CD4-positive, alpha-beta T cell treated with Interferon alpha-2 for 1 hour (primary cell): ENCODE data around the gene KLK3.
A peak's percentile ranks its signal among the peaks of the same experiment; 100 is the strongest.

Experiments
- DNase-seq, 2 donors: peaks; one replicate each; pipeline ENCODE4 v3.0.0-alpha.2; 2020 to 2022

The KLK3 gene

DNA sequence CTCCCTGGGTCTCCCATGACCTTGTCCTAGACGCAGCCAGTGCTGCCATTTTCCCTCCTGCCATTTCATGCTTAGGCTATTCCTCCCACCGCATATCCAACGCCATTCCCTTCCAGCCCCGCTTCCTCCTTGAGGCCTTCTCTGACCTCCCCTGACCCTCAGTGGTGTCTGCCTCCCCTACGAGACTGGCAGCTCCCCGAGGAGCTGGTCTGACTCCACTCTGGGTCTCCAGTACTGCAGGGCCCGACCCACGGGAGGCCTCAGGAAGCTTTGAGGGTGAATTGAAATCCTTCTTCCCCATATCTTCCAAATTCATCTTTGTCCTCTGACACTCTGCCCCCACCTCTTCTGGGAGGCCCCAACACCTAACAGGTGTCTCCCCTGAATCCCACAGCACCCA, 22.0 kb upstream of the KLK3 start:
- DNase-seq: no peak

DNA sequence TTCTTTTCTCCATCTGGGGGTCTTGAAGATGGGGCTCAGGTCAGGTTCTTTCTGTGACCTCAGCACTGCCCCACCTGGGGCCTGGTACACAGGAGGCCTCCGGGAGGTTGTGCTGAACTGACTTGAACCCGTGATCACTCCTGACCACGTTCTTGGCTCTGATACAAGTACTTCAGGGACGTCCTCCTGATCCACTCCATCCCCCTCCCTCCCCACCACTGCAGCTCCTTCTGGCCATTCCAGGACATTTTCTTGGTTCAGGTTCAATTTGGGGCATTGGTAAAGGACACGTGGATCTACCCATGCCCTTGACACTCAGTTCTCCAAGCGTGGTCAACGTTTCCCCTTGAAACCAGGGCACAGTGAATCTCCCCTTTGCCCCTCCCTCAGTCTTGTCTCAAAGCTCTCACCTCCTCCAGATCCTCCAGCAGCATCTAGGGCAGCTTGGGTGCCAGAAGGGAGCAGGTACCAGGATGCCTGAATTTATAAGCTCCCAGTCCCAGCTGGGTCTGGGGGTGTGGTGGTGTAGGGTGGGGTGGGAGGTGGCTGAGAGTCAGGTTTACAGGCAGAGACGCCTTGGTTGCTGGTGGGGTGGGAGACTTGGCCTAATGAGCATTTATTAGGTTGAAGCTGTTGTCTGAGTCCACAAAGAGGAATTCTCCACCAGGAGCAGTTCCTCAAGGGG, 21.5 kb upstream of the KLK3 start, which contains the start of gene KLK15:
TSS of gene KLK15 (minus strand) at position 458 of the 685 bp plus-strand sequence. CDS start 2,082 bp downstream, outside the sequence.
- no peak for DNase-seq

DNA sequence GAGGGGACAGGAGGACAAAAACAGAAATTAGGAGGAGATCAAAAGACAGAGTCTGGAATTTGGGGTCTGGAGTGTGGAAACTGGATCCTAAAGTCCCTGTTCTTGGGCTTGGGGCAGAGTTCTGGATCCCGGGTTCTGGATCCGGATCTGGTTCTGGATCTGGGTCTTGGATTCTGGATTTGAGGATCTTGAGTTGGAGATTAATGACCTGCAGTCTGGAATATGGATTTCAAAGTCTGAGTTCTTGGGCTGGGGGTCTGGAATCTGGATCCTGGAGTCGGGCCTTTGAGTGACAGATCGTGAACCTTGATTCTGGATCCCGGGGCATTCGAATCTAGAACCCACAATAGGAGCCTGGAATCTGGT, 20.9 kb upstream of the KLK3 start:
- no peak for DNase-seq

DNA sequence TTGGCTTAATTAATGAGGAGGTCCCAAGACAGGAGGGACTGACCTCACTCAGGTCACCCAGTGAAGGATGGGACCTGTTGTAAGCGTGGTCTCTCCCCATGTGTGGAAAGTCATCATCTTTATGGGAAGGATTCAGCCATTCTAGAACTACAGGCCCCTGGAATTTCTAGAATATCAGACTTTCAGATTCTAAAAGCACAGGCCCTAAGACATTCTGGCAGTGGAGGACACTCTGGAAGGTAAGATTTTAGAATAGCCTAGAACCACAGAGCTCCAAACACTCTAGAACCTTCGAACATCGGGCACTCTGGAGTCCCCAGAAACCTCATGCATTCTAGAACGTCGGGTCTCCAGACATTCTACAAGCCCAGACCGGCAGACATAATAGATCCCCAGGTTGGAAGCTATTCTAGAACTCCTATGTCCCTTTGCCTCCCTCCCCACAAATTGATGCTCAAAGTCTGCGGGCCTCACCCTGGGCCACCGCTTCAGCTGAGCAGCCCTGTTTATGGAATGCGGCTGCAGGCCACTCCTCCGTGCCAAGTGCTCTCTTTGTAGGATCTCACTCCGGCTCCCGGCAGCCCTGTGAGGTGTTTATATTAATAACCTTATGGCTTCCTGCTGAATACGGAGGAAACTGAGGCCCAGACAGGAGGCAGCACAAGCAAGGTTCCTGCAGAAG, 19.5 kb upstream of the KLK3 start:
- DNase-seq: no peak

GRCh38 chr19:50835785-50836542, 18.8 kb upstream of the KLK3 start:
- peak; percentile 52 to 70 for DNase-seq

DNA sequence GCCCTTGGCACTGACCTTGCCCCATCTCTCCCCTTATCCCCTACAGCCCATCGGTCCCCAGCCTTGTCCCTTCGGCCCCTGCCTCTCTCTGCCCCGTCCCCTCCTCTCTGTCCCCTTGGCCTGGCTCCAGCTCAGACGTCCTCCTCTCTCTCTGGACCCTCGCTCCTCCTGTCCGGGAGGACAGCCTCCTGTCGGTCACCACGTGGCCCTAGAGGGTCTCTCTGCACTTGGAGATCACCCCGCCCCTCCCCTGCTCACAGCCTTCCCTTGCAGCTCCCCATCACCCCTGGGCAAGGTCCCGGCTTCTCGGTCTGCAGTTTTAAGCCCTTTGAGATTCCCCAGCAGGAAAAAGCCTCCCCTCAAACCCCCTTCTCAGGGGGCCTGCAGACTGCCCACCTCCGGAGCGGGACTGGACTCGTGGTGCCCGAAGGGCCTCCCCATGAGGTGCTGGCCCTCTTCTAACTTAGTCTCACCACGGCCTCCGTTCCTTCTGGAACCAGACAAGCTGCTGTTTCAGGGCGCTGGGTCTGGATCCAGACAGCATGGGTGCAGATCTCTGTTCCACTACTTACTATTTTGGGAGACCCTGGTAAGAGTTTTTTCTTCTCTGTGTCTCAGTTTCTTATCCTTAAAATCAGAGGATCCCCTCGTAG, 18.0 kb upstream of the KLK3 start:
- no peak for DNase-seq

DNA sequence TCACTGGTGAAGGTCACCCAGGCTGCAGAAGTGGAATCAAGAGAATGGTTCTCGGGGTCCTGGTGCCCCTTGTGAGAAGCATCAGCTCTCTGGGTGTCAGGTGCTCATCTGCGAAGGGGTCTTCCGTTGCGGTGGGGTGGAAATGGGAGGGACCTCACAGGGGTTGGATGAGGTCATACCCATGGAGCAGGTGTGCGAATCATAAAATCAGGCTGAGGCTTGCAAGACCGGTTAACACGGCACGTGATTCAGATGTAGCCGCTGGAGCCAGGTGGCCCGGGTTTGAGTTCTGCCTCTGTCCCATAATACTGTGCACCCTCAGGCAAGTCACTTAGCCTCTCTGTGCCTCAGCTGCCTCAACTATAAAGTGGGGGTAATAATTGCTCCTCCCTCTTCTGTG, 17.4 kb upstream of the KLK3 start:
- no peak for DNase-seq

DNA sequence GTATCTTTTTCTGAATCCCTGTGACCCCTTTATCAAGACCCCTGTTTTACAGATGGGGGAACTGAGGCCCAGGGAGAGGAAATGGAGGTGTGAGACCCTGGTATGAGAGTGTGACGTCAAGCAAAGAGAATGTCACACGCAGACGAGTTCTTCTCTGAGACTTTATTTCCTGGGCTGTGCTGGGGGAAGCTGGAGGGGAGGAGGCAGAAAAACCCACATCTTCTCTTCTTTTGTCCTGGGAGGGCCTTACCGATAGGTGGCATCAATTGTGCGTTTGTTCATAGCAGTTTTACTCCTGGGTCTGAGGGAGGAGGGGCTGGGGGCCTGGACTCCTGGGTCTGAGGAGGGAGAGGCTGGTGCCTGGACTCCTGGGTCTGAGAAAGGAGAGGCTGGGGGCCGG, 16.5 kb upstream of the KLK3 start:
- no peak for DNase-seq

- no peak for DNase-seq
These were observed 14.7 kb upstream of the KLK3 start for GRCh38 chr19:50839712-50840655.

GRCh38 chr19:50842130-50842529, 12.6 kb upstream of the KLK3 start:
- no peak for DNase-seq

- DNase-seq: no peak
These were observed 11.5 kb upstream of the KLK3 start for GRCh38 chr19:50843205-50843604.

DNA sequence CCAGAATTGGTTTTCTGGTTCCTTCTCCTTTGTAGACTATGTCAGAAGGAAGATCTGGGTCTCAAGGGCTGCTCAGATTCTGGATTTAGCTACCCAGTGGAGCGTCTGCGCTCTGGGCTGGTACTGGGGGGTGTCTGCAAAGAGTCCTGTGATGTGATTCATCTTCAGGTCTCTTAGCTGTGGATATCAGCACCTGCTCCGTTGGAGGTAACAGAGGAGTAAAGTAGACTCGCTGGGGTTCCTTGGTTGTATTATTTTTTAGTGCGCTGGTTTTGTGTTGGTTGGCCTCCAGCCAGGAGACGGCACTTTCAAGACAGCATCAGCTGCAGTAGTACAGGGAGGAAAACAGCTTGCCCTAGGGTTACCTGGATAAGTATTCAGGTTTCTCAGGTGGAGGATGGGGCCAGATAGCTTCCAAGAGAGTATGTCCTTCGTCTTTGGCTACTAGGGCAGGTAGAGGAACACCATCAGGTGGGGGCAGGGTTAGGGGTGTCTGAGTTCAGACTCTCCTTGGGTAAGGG, 11.0 kb upstream of the KLK3 start:
- DNase-seq: no peak

- DNase-seq: no peak
These were observed 10.3 kb upstream of the KLK3 start for GRCh38 chr19:50844296-50844935.

GRCh38 chr19:50850738-50851137, 4.0 kb upstream of the KLK3 start:
- no peak for DNase-seq

DNA sequence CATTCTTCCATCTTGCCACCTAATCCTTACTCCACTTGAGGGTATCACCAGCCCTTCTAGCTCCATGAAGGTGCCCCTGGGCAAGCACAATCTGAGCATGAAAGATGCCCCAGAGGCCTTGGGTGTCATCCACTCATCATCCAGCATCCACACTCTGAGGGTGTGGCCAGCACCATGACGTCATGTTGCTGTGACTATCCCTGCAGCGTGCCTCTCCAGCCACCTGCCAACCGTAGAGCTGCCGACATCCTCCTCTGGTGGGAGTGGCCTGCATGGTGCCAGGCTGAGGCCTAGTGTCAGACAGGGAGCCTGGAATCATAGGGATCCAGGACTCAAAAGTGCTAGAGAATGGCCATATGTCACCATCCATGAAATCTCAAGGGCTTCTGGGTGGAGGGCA, 3.1 kb upstream of the KLK3 start:
- DNase-seq: no peak

DNA sequence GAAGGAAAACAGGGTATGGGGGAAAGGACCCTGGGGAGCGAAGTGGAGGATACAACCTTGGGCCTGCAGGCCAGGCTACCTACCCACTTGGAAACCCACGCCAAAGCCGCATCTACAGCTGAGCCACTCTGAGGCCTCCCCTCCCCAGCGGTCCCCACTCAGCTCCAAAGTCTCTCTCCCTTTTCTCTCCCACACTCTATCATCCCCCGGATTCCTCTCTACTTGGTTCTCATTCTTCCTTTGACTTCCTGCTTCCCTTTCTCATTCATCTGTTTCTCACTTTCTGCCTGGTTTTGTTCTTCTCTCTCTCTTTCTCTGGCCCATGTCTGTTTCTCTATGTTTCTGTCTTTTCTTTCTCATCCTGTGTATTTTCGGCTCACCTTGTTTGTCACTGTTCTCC, 2.7 kb downstream of the KLK3 start:
- no peak for DNase-seq

- no peak for DNase-seq
These were observed 4.2 kb downstream of the KLK3 start for GRCh38 chr19:50858886-50859285.

DNA sequence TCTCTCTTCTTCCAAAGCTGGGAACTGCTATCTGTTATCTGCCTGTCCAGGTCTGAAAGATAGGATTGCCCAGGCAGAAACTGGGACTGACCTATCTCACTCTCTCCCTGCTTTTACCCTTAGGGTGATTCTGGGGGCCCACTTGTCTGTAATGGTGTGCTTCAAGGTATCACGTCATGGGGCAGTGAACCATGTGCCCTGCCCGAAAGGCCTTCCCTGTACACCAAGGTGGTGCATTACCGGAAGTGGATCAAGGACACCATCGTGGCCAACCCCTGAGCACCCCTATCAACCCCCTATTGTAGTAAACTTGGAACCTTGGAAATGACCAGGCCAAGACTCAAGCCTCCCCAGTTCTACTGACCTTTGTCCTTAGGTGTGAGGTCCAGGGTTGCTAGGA, 5.1 kb downstream of the KLK3 start:
- DNase-seq: no peak

DNA sequence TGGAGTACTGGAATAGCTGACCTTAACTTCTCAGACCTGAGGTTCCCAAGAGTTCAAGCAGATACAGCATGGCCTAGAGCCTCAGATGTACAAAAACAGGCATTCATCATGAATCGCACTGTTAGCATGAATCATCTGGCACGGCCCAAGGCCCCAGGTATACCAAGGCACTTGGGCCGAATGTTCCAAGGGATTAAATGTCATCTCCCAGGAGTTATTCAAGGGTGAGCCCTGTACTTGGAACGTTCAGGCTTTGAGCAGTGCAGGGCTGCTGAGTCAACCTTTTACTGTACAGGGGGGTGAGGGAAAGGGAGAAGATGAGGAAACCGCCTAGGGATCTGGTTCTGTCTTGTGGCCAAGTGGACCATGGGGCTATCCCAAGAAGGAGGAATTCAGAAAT, 6.3 kb downstream of the KLK3 start:
- DNase-seq: no peak

DNA sequence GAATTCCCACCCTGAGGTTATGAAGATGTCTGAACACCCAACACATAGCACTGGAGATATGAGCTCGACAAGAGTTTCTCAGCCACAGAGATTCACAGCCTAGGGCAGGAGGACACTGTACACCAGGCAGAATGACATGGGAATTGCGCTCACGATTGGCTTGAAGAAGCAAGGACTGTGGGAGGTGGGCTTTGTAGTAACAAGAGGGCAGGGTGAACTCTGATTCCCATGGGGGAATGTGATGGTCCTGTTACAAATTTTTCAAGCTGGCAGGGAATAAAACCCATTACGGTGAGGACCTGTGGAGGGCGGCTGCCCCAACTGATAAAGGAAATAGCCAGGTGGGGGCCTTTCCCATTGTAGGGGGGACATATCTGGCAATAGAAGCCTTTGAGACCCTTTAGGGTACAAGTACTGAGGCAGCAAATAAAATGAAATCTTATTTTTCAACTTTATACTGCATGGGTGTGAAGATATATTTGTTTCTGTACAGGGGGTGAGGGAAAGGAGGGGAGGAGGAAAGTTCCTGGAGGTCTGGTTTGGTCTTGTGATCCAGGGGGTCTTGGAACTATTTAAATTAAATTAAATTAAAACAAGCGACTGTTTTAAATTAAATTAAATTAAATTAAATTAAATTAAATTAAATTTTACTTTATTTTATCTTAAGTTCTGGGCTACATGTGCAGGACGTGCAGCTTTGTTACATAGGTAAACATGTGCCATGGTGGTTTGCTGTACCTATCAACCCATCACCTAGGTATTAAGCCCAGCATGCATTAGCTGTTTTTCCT, 7.0 kb downstream of the KLK3 start:
- DNase-seq: no peak

DNA sequence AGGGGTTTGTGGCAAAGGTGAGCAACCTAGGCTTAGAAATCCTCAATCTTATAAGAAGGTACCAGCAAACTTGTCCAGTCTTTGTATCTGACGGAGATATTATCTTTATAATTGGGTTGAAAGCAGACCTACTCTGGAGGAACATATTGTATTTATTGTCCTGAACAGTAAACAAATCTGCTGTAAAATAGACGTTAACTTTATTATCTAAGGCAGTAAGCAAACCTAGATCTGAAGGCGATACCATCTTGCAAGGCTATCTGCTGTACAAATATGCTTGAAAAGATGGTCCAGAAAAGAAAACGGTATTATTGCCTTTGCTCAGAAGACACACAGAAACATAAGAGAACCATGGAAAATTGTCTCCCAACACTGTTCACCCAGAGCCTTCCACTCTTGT, 14.8 kb downstream of the KLK3 start:
- DNase-seq: no peak
